ENCODE measurements around the gene NOL4L. TPM values are rescaled to one million over a fixed set of nuclear protein-coding genes. Genes with fewer than 3 reads are reported as not detected.

Gene NOL4L
- total RNA-seq, 4 donors from 2014 or later: 2.6 to 12.8 (median 6.4) TPM

DNA sequence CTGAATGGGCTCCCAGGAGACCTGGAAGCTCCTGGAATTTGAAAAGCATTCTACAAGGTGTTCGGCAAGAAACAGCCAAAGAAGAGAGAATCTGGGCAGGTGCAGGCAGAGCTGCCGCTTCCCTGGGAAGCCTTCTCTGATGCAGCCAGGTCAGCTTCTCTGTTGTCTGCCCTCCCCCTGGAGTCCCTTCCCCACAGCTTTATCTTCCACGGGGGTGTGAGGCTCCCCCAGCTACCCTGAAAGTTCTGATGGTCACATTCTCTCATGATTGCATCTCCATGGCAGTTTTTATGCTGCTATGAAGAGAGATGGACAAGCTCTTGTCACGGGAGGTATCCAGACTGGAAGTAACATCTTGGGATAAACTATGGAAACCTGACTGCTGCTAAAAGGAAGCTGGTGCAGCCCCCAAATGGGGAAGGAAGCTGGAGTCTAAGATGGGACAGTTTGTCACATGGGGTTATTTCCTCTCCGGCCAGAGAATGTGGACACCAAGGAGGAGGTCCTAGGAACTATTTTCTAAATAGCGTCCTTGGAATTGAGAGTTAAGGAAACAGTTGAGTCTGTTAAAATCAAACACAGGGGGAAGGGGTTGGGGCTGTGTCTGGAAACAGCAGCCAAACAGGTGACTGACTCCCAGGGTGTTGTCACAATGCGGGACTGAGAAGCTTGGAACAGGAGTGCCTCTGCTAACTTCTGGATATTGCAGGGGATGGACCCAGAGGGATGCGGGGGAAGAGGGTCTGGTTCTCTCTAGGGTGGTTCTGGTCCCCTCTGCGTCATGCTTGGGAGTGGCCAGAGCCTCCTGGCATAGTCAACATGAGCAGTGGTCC lies 135.9 kb downstream of the NOL4L start:
- H3K9me3 ChIP-seq: no peaks in the 10 kb centered on the region
- WGBS: 73% methylated on average over 9 of the region's 9 CpGs
- no peak overlapping the region for H3K4me3 ChIP-seq
- H3K27ac ChIP-seq: no peak overlapping the region
- H3K4me1 ChIP-seq: peaks cover 44% of the 10 kb centered on the region
- H3K27me3 ChIP-seq: no peaks in the 10 kb centered on the region
- TF ChIP-seq POLR2AphosphoS5 (IDR thresholded peaks at IDR 0.05) (no peak), POLR2A (IDR thresholded peaks at IDR 0.05) (no peak), EP300 (IDR thresholded peaks at IDR 0.05) (no peak)
- TF ChIP-seq, protein P1, sequence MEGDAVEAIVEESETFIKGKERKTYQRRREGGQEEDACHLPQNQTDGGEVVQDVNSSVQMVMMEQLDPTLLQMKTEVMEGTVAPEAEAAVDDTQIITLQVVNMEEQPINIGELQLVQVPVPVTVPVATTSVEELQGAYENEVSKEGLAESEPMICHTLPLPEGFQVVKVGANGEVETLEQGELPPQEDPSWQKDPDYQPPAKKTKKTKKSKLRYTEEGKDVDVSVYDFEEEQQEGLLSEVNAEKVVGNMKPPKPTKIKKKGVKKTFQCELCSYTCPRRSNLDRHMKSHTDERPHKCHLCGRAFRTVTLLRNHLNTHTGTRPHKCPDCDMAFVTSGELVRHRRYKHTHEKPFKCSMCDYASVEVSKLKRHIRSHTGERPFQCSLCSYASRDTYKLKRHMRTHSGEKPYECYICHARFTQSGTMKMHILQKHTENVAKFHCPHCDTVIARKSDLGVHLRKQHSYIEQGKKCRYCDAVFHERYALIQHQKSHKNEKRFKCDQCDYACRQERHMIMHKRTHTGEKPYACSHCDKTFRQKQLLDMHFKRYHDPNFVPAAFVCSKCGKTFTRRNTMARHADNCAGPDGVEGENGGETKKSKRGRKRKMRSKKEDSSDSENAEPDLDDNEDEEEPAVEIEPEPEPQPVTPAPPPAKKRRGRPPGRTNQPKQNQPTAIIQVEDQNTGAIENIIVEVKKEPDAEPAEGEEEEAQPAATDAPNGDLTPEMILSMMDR (IDR thresholded peaks at IDR 0.05): no peak
- H3K36me3 ChIP-seq: peaks cover 47% of the 10 kb centered on the region
- peak; percentile 42 to 57 for DNase-seq (ENCODE audit: low spot score in 2 of 2)

DNA sequence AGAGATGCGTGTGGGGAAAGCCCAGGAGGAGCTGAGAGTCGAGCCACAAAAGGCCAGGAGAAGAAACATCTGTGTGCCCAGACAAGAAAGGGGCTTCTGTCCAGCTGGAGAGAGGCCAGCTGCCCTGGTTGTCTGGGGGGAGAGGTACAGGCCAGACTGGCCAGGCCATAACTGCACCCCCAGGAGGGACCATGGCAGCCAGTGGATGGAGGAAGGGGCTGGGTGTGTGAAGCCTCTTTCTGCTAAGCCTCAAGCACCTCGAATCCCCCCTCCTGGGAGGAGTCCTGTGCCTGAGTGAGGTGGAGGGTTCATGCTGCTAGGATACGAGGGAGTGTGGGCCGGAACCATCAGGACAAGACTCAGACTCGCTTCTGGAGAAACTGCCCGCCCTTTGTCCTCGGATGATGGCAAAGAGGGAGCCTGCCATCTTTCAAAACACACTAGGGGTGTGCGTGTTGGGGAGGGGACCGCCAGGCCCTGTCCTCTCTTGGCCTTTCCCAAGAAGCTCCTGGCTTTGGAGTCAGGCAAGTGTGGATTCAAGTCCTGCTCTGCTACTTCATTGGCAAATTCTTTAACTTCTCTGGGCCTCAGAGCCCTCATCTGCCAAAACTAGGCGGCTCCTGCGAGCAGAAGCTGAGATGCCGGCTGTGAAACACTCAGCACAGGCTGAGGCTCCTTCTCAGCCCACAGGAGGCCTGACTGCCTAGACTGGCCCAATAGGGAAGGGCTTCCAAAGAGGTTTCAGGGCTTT lies 136.7 kb downstream of the NOL4L start:
- no peaks in the 10 kb centered on the region for H3K27me3 ChIP-seq
- H3K27ac ChIP-seq: peak overlapping the region; percentile 6

DNA sequence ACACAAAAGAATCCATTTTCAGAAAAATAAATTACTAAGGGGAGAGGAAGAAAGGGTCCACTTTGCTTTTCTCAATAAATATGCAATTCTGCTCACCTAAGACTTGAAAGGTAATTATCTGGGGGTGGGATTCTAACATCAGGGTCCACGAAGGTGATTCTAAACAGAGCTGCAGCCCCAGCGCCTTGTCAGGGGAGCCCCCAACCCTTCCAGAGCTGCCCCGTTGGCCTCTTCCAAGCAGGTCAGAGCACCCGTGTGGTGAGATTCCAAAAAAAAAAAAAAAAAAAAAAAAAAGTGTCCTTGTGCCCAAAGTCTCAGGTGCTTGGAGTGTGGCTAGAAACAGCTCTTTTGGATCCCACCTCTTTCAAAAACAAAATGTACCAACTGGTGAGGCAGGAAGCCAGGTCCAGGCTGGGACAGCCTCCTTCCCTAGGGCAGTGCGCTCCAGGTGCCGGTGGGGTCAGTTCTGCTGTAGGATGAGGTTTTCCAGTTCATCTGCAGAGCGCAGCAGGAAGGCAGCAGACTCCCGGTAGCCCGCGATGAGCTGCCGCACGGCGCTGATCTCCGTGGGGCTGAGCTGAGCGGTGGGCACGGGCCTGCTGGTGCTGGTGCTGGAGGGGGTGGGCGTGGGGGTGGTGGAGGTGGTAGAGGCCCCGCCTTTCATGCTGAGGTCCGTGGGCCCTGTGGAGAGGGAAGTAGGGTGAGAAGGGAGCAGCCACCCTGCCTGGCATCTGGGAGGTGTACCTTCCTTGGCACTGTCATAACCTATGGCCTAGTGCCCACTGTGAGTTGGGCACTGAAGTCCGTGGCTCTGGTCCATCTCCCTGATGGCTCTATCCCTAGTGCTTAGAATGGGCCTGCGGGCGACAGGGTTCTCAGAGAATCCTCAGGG lies 137.8 kb downstream of the NOL4L start:
- TF ChIP-seq EP300 (IDR thresholded peaks at IDR 0.05) (no peak), POLR2A (IDR thresholded peaks at IDR 0.05) (no peak), POLR2AphosphoS5 (IDR thresholded peaks at IDR 0.05) (no peak)
- TF ChIP-seq, protein P1 (IDR thresholded peaks at IDR 0.05): no peak
- H3K27ac ChIP-seq: no peak overlapping the region
- H3K4me3 ChIP-seq: no peak overlapping the region
- no peaks in the 10 kb centered on the region for H3K9me3 ChIP-seq
- 73% methylated on average over 18 of the region's 22 CpGs for WGBS
- H3K36me3 ChIP-seq: peaks cover 34% of the 10 kb centered on the region
- H3K4me1 ChIP-seq: peaks cover 44% of the 10 kb centered on the region
- DNase-seq (ENCODE audit: low spot score in 2 of 2): peak; percentile 58 to 71
- no peaks in the 10 kb centered on the region for H3K27me3 ChIP-seq

More for the DNA sequence above, 136.7 kb downstream of the NOL4L start:
- peak; percentile 58 to 65 for DNase-seq (ENCODE audit: low spot score in 2 of 2)
- Histone ChIP-seq H3K4me3 (no peak overlapping the region), H3K4me1 (peaks cover 44% of the 10 kb centered on the region), H3K36me3 (peaks cover 44% of the 10 kb centered on the region), H3K9me3 (no peaks in the 10 kb centered on the region)
- TF ChIP-seq POLR2A (IDR thresholded peaks at IDR 0.05) (no peak), POLR2AphosphoS5 (IDR thresholded peaks at IDR 0.05) (no peak), EP300 (IDR thresholded peaks at IDR 0.05) (no peak)
- 66% methylated on average over 13 of the region's 13 CpGs for WGBS

DNA sequence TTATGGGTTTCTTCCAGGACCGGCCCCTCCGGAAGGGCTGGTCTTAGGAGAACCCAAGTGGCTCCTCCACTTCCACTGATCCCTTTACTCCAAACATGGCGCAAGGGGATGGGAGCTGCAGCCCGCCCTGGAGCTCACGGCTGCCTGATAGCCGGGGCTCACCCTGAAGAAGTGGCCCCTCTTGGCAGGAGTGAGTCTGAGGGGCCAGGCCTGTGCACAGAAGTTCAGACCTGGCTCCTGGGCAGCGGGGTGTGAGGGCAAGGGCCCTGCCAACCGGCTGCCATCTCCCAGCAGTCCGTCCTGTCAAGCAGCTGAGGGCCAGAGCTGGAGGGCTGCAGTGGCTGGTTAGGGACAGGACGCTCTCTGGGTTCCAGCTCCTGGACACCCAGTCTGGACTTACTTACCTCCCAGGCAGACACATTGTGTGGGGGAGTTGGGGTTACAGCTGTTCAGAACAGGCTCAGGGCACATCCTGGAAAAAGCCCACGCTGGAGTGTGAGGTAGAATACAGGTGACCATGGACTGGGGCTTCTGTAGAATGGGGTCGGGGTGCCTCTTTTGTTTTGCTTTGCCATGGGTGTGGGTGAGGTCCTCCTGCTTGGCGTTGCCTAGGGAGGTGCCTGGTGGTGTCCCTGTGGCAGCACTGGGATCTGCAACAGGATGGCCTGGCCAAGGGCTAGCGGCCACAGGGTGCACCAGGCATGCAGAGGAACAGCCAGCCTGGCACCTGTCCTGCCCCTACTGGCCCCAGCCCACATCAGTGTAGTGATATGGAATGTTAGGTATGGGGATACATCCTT lies 138.6 kb downstream of the NOL4L start:
- Histone ChIP-seq H3K27ac (no peak overlapping the region), H3K27me3 (no peaks in the 10 kb centered on the region), H3K9me3 (no peaks in the 10 kb centered on the region), H3K4me1 (peaks cover 44% of the 10 kb centered on the region), H3K36me3 (peaks cover 28% of the 10 kb centered on the region), H3K4me3 (no peak overlapping the region)
- WGBS: 60% methylated on average over 6 of the region's 14 CpGs
- DNase-seq (ENCODE audit: low spot score in 2 of 2): peak; percentile 52 to 72
- TF ChIP-seq, protein P1 (IDR thresholded peaks at IDR 0.05): no peak
- TF ChIP-seq POLR2AphosphoS5 (IDR thresholded peaks at IDR 0.05) (no peak), POLR2A (IDR thresholded peaks at IDR 0.05) (no peak), EP300 (IDR thresholded peaks at IDR 0.05) (no peak)

Measured in suprapubic skin (tissue), 4 donors.